Loucy (cell line): ENCODE data around the gene SNRNP25.

Experiments
- EZH2phosphoT487 ChIP-seq: fragments of 200-600 bp; IDR thresholded peaks from 2 replicates; pipeline ENCODE4 v1.6.1; 2018; ENCODE audit warnings: antibody characterized with exemption, mild to moderate bottlenecking, moderate library complexity, borderline replicate concordance
- TF ChIP-seq, protein P1 (sequence below): fragments of 200-600 bp; sonication (generic); conservative IDR thresholded peaks from 2 replicates; pipeline ENCODE4 v1.5.1; 2014; ENCODE audit warnings: mild to moderate bottlenecking, antibody characterized with exemption, low read length

DNA sequence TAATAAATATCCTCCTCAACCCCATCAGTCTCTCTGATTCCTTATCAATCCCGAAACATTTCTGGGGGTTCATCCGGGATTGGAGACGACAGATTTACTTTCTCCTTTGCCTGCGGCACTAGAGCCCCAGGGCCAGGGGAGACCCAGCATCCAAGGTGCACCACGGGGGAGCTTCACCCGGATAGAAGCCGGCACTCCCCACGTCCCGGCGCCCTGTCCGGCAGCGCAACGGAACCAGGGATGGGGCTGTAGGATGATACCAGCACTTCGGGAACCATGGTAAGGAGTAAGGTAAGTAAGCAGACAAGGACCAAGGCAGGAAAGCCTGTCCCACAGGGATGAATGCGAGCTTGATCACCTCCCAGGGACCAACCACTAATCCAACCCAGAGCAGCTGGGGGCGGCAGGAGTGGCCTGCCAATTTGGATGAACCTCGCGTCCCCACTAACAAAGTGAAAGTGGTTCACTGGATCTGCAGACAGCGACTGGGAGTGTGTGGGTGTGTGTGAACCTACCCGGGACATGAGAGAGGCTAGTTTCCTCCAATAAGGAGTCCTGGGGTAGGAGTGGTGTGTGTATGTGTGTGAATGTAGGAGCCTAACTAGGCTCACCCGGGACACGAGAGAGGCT, 12.1 kb upstream of the SNRNP25 start:
- TF ChIP-seq, protein P1, sequence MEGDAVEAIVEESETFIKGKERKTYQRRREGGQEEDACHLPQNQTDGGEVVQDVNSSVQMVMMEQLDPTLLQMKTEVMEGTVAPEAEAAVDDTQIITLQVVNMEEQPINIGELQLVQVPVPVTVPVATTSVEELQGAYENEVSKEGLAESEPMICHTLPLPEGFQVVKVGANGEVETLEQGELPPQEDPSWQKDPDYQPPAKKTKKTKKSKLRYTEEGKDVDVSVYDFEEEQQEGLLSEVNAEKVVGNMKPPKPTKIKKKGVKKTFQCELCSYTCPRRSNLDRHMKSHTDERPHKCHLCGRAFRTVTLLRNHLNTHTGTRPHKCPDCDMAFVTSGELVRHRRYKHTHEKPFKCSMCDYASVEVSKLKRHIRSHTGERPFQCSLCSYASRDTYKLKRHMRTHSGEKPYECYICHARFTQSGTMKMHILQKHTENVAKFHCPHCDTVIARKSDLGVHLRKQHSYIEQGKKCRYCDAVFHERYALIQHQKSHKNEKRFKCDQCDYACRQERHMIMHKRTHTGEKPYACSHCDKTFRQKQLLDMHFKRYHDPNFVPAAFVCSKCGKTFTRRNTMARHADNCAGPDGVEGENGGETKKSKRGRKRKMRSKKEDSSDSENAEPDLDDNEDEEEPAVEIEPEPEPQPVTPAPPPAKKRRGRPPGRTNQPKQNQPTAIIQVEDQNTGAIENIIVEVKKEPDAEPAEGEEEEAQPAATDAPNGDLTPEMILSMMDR: no peak
- TF ChIP-seq EZH2phosphoT487: no peak
